Activated CD4-positive, alpha-beta T cell treated with anti-CD3 and anti-CD28 coated beads for 1 hour (primary cell): Measurements from ENCODE around the gene PRPF18.

Experiments used
- DNase-seq: peaks from one replicate; pipeline ENCODE4 v3.0.0-alpha.2; 2020

PRPF18 gene

DNA sequence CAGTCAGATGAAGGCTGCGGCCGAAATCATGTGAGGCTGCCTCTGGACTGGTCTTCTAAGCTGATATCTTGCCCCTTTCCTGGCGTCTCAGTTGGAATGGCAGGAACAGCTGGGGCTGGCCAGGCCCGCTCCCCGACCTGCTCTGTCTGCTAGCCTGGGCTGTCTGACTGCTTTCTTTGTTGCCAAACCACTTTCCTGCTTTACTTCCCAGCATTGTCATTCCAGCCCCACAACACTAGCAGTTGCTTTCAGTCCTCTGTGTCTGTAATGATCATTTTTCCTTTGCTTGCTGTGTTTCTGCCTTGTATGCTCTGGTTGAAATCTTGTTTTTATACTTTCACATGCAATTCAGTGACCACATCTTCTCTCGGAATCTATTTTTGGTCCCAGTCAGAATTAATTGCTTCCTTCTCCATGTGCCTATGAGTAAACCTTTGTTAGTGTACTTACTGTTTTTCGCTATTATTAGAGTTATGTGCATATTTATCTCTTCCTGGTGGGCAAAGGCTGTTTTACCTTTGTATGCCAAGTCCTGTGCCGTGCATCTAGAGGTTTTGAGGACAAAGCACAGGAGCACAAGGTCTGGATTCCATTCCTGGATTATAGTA lies 21.6 kb downstream of the PRPF18 start:
- no peak for DNase-seq

DNA sequence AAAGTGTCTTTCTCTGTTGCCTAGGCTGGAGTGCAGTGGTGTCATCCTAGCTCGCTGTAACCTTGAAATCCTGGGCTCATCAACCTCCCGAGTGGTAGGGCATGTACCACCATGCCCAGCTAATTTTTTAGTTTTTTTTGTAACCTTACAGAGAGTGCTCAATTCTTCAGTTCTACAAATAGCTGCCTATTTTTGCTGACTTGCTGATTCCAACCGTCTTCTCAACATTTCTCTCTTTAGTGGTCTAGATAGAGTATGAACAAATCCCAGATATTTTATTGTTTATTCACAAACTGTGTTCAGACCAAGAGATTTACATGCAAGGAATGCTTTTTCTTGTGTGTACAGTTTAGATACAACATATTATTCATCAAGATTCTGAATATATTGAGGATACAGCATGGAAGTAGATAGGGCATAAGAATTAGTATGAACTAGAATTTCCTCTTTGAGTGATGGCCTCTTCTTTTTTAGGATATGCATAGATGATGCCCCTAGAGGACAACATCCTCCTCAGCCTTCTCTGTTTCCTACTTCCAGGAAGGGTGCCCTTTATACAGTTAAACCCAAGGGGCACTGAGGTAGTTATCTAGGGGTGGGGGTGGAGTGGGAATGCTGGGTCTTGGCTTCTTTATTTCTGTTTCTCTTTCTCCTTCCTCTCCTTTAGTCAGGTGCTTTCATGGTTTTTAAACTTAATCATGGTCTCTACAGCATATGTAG lies 26.0 kb downstream of the PRPF18 start:
- DNase-seq, result no peak

DNA sequence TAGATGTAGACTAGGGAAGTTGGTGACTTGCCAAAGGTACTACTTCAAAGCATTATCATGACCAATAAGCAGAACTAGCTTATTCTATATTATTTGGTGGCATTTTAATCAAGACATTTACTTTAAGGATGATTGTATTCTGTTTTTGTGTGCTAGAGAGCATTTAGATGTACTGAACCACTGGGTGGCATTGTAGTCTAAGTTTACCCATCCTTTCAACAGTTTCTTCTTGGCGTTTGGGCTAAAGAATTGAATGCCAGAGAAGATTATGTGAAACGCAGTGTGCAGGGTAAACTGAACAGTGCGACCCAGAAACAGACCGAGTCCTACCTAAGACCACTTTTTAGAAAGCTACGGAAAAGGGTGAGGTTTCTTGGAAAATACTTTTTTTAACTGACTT lies 26.8 kb downstream of the PRPF18 start:
- no peak for DNase-seq

DNA sequence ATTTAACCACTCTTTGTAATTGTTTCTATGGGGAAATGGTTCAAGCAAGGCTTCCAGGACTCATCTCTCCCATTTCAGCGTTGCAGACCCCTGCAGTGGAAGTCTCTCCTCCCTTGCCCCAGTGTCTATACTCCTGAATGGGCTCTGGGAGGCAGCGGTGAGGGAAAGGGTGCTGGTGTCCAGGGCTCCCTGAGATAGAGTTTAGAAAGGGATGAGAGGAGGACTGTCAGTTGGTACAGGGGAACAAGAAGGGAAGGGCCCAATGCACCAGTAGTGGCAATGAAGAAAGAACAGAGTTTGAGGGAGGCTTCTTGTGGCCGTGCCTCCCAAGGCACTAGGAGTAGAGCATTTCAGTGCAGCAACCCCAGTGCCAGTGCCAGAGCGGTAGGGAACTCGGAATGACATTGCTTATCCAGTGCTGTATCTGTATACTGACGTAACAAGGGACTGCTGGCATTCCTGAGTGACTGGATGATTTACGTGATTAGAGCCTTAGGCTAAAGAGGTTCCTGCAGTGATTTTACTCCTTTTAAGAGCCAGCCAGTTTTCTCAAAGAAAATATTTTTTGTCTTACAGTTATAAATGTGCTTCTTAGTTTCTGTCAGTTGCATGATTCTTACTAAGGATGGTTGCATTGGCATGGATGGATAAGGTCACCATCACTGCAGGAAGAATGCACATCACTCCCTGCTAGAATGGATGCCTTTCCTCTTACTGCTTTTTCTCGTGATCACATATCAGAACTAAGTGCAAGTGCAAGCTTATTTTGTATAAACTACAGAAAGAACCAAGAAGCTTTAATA lies 28.0 kb downstream of the PRPF18 start:
- DNase-seq, result no peak

DNA sequence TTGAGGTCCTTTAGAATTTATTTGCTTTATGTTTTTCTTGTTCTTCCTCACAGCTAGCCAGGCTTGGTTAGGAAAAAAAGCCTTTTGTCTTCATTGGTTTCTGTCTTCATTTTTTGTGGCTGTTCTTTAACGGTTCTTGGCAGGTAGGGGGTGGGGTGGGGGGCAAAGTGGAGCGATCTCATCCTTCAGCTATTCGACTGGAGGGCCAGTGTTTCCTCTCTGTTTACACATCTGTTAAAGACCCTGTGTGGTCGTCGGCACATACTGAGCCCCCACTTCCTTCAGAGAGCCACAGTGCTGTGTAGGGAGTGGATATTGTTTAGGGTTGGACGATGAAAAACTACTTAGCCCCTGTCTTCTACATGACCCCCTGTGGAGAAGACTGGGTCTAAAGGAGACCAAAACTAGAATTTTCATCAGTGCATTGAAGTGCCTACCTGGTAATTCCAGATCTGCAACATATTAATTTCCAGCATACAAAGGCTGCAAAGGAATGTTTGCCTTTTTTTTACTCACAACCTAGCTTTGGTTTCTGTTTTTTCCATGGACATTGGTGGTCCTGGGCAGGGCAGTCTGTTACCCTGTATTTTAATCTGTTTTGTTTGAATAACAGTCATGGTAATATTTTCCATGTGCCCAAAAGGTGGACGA lies 29.0 kb downstream of the PRPF18 start:
- DNase-seq, result no peak

DNA sequence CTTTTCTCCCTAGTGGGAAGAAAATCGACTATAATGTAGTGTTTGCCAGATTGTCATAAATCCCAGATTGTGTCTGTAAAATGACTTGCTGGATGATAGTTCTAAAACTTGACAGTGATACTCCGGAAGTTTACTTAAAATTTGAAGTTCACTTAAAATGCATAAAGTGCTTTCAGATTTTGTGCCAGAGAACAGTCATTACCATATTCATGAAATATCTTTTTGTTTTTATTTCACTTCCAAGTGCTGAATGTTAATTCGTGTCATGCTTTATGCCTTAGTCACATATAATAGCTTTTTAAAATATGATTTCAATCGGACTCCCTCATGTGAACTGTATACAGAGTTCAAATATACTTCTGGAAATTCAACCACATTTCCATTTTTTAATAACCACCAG lies 30.4 kb downstream of the PRPF18 start:
- DNase-seq, result no peak

DNA sequence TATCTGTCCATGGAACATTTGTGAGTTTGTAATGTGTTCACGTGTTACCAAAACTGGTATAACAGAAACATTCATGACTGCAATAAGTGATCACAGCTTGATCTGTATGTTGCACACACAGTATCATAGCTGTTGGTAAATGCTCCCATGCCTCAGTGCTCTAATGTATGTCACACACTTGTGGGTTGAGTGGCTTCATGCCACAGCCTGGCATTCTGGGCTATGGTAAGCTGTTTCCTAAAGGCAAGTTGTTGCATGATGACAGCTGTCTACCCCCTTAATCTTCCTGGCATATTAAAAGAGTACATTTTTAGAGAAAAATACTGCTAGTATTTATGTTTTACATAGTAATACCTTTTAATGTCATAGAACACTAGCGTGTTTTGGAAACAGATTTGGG lies 35.2 kb downstream of the PRPF18 start:
- DNase-seq, result no peak

DNA sequence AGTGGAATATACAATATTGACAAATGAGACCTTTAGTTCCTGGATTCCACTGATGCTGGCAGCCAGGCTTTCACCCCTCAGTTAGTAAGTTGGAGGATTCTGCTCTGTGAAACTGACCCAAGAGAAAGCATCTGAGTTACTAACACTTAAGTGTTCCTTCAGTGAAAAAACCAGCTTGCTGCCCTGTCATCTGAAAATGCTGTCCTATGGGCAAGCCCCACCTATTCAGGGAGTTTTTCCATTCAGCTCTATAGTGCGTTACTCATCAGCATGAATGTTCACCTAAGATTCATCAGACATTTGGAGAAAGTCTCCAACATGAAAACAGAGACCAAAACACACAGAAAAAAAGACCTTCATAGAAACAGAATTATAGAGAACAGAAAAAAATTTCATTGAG lies 37.9 kb downstream of the PRPF18 start:
- DNase-seq, result no peak

DNA sequence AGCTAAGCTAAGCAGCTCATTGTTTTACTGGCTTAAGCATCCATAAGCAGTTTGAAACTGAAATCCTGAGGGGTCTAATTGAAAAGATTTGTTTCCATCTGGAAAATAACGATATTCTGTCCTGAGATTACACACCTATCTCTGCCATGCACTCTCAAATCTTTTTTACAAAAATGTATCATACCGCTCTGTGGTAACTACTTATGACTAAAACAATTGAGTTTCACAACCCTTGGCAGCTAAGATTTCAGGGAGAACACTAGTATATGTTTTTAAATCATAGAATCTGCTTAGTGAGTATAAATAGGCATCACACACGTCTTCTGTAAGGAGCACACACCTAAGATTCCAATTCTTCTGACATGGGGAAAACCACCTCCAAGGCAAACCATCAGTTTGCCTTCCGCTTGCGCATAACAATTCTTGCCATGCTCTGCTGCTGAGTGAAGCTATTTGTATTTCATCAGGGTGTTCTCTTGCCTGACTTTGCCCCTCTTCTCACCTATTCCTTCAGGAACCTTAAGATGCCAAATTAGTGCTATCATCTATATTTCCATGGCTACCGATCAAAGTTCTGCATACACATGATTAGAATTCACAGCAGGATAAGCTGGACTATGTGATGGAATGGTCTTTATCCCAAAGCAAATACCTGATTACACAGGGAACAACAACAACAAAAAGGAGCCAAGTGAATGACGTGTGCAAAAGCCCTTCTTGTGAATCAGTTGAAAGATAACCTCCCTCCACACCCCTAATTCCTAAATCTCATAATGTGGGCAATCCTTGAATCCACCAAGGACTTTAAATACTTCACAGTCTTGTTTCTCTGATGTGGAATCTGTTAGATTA lies 40.9 kb downstream of the PRPF18 start:
- no peak for DNase-seq

DNA sequence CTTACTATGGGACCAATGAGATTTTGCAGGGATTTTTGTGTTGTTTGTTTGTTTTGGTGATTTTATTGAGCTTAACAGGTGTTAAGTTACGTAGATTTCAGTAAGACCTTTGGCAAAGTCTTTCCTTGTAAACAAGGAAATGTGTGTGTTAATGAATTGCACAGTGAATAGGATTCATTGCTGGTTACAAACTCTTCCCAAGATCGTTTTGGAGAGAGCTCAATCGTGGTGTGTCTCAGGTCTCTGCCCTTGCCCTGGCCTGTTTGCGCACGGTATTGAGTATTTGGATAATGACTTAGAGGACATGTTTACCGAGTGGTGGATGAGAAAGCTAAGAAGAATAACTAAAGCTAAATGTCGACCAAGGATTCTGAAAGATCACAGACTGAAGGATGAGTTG lies 41.9 kb downstream of the PRPF18 start:
- no peak for DNase-seq

DNA sequence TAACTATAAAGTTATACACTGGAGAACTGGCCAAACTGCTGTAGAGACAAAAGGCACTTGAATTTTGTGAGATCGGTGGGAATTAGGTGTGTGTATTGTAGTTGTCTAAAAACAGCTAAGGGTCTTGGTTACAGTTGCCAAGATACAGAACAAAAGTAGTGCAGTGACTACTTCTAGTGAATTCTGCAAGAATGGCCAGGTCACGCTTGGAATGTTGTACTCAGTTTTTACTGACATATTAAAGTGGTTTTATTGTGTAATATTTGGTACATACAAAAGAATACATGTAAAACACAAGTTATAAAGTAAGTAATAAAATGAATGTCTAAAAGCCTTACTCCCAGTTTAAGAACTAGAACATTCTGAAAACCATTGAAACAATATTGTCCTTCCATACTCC lies 42.4 kb downstream of the PRPF18 start:
- DNase-seq, result no peak

DNA sequence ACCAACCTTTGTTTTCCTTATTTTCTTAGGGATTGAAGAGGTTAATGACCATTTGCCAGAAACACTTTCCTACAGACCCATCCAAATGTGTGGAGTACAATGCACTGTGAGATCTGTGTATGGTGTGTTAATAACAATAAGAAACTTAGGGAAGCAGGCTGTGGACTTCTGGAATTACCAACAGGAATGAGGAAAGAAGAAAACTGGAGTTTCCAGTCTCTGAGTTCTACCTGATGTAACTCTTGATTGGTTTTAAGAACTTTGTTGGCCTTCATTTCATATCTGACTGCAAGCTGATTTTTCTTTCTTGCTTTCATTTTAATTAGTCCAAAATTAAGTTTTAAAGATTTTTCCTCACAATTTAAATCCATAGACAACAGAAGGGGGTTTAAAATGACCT lies 43.5 kb downstream of the PRPF18 start:
- DNase-seq, result no peak

DNA sequence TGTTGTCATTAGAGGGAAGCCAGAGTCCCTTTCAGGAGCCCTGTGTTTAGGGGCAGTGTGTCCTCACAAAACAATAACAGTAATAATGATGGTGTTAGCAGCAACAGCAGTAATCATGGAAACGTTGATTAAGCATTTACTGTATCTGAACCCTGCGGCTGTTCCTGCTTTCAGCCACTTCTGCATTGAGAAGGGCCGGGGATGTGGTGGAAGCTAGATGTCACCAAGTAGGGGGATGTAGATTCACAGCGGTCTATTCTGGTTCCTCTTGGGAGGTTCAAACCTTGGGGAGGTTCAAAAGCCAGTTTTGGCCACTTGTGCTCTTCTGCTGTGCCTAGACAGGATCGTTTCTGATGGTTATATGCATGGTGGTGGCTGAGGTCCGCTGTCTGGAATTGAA lies 44.8 kb downstream of the PRPF18 start:
- no peak for DNase-seq

DNA sequence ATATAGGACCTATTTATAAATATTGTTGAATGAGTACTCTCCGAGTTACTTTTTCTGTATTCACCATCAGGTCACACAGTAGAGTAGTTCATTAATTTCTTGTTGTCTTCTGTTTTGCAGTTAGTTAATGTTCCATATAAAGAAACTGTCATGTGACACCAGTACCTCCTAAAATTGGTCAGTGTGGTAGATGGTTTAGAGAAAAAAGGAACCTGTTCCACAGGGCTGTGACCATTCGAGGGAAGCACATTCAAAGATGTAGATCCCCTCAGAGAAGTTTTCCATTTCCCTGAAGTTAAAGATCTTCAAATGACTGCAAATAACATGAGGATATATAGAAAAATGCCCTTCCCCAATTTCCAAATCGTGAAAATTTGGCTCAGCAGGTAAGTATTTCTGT lies 45.7 kb downstream of the PRPF18 start:
- no peak for DNase-seq

DNA sequence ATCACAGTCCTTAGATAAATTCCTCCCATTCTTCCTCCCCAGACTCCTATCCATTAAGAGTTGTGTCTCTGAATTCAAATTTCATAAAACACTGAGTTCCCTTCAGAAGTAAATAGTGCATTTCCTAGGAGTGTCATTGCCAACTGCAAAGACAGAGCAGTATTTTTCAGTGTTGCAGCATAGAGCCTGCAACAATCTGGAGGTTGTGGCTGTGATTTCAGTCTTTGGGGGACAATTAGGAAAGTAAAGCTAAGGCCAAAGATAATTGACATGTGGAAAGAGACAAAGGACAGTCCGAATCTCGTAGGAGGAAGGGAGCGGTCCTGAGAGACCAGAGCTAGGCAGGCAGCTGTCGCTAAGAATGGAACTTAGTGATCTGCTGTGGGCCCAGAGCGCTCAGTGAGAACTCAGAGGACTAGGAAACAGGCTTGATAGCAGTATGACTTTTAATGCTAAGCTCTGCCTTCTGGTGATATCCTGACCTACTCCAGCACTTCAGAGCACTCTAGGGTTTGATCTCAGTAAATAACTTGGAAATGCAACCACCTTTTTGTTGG lies 46.2 kb downstream of the PRPF18 start:
- DNase-seq, result no peak

DNA sequence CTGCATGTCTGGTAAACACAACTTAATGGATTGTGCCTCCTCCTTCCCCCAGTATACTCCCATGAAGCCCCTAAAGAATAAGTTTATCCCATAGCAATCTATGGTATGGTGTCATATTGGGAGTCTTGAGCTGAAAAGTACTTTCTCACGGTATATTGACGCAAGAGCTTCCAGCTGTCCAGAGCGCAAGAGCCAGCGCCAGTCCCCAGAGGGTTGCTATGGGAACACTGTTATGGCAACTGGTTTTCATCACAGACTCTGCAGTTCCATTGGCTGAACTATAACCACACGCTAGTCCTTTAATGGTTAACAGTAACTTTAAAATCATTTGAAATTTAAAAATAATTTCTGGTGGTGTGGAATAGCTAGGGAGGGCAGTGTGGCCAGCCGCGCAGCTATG lies 46.9 kb downstream of the PRPF18 start:
- DNase-seq, result no peak

DNA sequence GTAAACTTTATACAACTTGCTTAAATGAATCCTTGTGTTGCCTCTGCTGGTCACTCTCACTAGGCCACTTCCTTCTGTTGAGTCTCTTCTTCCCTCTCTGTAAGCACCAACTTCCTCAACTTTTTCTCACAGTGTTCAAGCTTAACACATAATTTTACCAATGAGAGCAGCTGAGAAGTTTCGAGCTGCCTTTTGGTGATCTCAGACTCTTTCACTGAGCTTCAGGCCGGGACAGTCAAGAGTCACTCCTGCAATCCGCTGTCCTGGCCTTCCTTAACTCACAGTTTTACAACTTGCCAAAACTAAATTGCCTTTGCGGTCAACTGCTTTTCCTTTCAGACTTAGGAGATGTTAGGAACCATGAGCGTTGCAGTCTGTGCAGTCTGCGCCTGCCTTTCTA lies 47.4 kb downstream of the PRPF18 start:
- no peak for DNase-seq

DNA sequence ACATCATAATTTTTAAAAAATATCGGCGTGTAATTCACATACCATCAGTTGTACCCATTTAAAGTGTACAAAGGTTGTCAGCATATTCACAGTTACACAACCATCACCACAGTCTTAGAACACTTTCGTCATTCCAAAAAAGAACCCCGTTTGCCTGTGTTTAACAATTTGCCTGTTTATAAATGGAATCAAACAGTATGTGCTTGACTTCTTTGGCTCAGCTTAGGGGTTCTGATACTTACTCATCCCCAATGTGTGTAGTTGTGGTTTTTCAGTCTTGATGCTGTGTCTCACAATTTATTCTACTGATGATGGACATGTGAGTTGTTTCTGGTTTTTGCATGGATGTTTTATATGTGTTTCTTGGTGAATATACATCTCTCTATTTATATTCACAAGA lies 50.0 kb downstream of the PRPF18 start:
- no peak for DNase-seq

DNA sequence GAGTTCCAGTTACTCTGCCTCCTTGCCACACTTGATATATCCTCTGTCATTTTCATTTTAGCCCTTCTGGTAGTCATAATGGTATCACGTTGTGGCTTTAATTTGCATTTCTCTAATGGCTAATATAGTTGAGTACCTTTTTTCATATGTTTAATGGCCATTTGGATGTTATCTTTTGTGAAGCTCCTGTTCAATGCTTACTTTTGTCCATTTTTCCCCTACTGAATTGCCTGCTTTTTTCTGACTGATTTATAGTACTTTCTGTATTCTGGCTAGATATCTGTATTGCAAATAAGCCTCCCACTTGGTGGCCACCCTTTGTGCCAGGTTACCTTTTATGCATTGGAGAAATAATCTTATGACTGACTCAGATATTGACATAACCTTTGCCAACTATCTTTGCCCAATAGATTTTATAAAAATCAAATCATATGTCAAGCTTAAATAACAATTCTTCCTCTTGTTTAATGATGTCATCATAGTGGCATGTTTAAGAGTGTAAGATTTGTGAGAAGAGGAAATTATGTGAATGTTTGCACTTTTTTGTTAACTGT lies 50.6 kb downstream of the PRPF18 start:
- DNase-seq, result no peak

DNA sequence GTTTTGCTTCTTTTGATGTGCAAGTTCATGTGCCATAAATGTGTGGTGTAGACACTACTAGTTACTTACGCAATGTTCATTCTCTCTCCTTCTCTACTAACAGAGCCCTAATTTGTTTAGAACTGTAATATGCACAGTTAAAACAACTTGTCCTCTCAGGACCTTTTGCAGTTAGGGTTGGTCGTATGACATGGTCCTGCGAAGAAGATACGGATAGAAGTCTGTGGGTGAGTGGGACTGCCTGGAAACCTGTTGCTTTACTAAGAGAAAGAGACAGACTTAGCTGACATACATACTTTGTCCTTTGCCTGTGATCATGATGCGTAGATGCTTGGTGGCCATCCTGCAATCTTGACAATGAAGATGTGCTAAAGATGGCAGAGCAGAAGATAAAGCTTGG lies 51.1 kb downstream of the PRPF18 start:
- no peak for DNase-seq

DNA sequence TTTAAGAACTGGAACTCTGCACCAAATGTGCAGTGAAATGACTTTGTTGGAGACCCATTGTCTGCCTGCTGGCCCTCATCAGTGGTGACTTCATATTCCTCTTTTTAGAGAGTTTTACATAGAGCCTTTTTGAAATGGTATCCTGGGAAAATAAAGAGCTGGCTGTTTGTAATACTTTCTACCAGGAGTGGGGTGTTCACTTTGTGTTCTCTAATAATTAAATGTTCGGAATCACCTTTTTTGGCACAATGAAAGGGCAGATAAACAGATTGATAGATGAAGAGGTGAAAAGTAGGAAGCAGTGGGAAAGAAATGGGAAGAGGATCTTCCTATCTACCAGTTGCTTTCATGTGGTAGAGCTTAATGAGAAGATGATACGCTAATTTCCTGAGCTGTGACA lies 55.5 kb downstream of the PRPF18 start:
- no peak for DNase-seq

DNA sequence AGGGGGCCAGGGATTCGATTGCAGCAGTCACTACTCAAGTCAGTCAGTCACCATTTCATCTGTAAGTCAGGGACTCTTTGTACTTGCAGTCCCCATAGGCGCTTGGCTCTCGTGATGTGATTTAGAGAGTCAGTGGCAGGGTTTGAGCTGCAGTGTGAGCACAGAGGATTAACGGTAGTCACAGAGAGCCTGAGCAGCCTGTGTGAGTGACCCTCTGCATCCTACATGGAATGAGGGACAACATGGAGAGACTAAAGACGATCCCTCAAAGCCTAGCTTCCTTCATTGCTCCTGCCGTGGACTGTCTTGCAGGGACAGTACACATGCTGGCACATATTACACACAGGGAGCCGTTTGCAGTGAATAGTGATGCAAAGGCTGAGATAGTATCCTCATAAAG lies 56.3 kb downstream of the PRPF18 start:
- DNase-seq, result no peak
